Tibial nerve (tissue), 4 donors: Measurements from ENCODE around the gene ZNF514.

ENCODE experiments used
- CTCF ChIP-seq, 5 experiments: fragments of 200-600 bp in 3 of 5; fragments of 450-650 bp in 2 of 5; sonication (generic) in 3 of 5; IDR thresholded peaks; one replicate each; pipeline ENCODE4 v1.5.1; 2016 to 2019; ENCODE audit warnings: antibody characterized with exemption in 5 of 5, mild to moderate bottlenecking in 3 of 5, moderate library complexity in 2 of 5
- EP300 ChIP-seq, 2 donors: sonication (generic); formaldehyde crosslinking; IDR thresholded peaks; one replicate each; pipeline ENCODE4 v1.6.1; 2017; ENCODE audit warnings: antibody characterized with exemption in 2 of 2, mild to moderate bottlenecking in 1 of 2
- POLR2A ChIP-seq, 2 donors: fragments of 450-650 bp; IDR thresholded peaks; one replicate each; pipeline ENCODE4 v1.6.1; 2017; ENCODE audit warnings: antibody characterized with exemption in 2 of 2, mild to moderate bottlenecking in 2 of 2, moderate library complexity in 2 of 2

- no peak for TF ChIP-seq CTCF (IDR thresholded peaks at IDR 0.05)
- no peak for TF ChIP-seq EP300 (IDR thresholded peaks at IDR 0.05)
- TF ChIP-seq POLR2A (IDR thresholded peaks at IDR 0.05): no peak
These were observed 6.6 kb upstream of the ZNF514 start for GRCh38 chr2:95166065-95166763.
